RWPE2 (cell line): ENCODE results near the gene ADAM19.

ENCODE experiments used
- ATAC-seq: fragments of 200-7000 bp; cut with Tn5 transposase; 3 replicates; pipeline ENCODE4 v1.9.1; 2021; ENCODE audit warnings: low read depth
- DNase-seq: peaks from one replicate; pipeline ENCODE4 v3.0.0-alpha.2; 2020; ENCODE audit warnings: low spot score
- H3K27ac ChIP-seq: fragments of 450-650 bp; 2 replicates; pipeline ENCODE4 v1.5.1; 2017; ENCODE audit warnings: mild to moderate bottlenecking; ENCODE audit not compliant: poor library complexity, severe bottlenecking
- H3K27me3 ChIP-seq: fragments of 250-450 bp; sonication (Bioruptor Pico); 2 replicates; pipeline ENCODE4 v1.5.1; 2021; ENCODE audit warnings: mild to moderate bottlenecking, moderate library complexity; ENCODE audit not compliant: insufficient read depth, poor library complexity, severe bottlenecking
- H3K36me3 ChIP-seq: fragments of 250-450 bp; sonication (Bioruptor Pico); 2 replicates; pipeline ENCODE4 v1.5.1; 2020; ENCODE audit warnings: low read depth, mild to moderate bottlenecking, moderate library complexity
- H3K4me1 ChIP-seq: fragments of 250-450 bp; sonication (Bioruptor Pico); 2 replicates; pipeline ENCODE4 v1.5.1; 2021; ENCODE audit warnings: mild to moderate bottlenecking, moderate library complexity; ENCODE audit not compliant: insufficient read depth, poor library complexity, severe bottlenecking
- H3K4me3 ChIP-seq: fragments of 250-450 bp; sonication (Bioruptor Pico); 2 replicates; pipeline ENCODE4 v1.5.1; 2021; ENCODE audit warnings: mild to moderate bottlenecking, moderate library complexity; ENCODE audit not compliant: severe bottlenecking
- H3K9me3 ChIP-seq: fragments of 250-450 bp; sonication (Bioruptor Pico); 2 replicates; pipeline ENCODE4 v1.5.1; 2021; ENCODE audit warnings: mild to moderate bottlenecking, moderate library complexity; ENCODE audit not compliant: severe bottlenecking
- CTCF ChIP-seq: fragments of 450-650 bp; IDR thresholded peaks from one replicate; pipeline ENCODE4 v1.5.1; 2017; ENCODE audit warnings: mild to moderate bottlenecking, moderate library complexity; ENCODE audit not compliant: poor library complexity, severe bottlenecking

Gene ADAM19

GRCh38 chr5:157454273-157454672 is 121.3 kb downstream of the ADAM19 start:
- TF ChIP-seq CTCF = no peak
- no peak overlapping the region for H3K27ac ChIP-seq
- ATAC-seq (no peak), DNase-seq (no peak)
- H3K27me3 ChIP-seq = no peaks in the 10 kb centered on the region
- no peak overlapping the region for H3K4me3 ChIP-seq
- H3K36me3 ChIP-seq = no peaks in the 10 kb centered on the region
- H3K4me1 ChIP-seq = no peaks in the 10 kb centered on the region
- no peaks in the 10 kb centered on the region for H3K9me3 ChIP-seq

DNA sequence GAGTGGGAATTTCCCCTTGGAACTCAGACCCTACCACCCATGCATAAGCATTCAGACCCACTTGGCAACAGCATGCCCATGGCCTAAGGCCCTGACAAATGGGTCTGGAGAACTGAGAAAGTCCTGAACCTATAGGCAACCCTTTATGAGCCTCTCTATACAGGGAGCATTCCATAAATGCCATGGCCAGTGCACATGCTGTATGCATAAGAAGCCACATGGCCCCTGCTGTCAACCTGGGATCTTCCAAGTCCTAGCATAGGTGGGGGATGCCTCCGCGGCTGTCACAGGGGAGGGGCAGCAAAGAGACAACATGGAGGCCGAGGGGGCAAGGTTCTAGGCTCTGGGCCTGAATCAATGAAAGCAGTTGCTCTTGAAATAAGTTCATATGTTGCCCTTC is 123.8 kb downstream of the ADAM19 start:
- no peak for TF ChIP-seq CTCF
- no peak overlapping the region for H3K4me3 ChIP-seq

GRCh38 chr5:157450024-157450423 is 125.6 kb downstream of the ADAM19 start:
- no peak overlapping the region for H3K4me3 ChIP-seq
- H3K36me3 ChIP-seq = no peaks in the 10 kb centered on the region
- DNase-seq = no peak
- no peak for TF ChIP-seq CTCF
- no peak for ATAC-seq
- H3K27ac ChIP-seq = no peak overlapping the region
- no peaks in the 10 kb centered on the region for H3K4me1 ChIP-seq
- no peaks in the 10 kb centered on the region for H3K27me3 ChIP-seq
- no peaks in the 10 kb centered on the region for H3K9me3 ChIP-seq

More for the DNA sequence above, 123.8 kb downstream of the ADAM19 start:
- H3K36me3 ChIP-seq = no peaks in the 10 kb centered on the region
- H3K4me1 ChIP-seq = no peaks in the 10 kb centered on the region
- no peak overlapping the region for H3K27ac ChIP-seq
- no peaks in the 10 kb centered on the region for H3K27me3 ChIP-seq
- ATAC-seq (no peak), DNase-seq (no peak)
- H3K9me3 ChIP-seq = no peaks in the 10 kb centered on the region

- Histone ChIP-seq H3K4me3 (no peak overlapping the region), H3K27ac (no peak overlapping the region), H3K36me3 (no peaks in the 10 kb centered on the region), H3K27me3 (no peaks in the 10 kb centered on the region), H3K4me1 (no peaks in the 10 kb centered on the region), H3K9me3 (no peaks in the 10 kb centered on the region)
- TF ChIP-seq CTCF = no peak
- DNase-seq (no peak), ATAC-seq (no peak)
These were observed 126.4 kb downstream of the ADAM19 start for GRCh38 chr5:157449011-157449723.

GRCh38 chr5:157447201-157447637 is 128.4 kb downstream of the ADAM19 start:
- no peak overlapping the region for H3K27ac ChIP-seq
- H3K9me3 ChIP-seq = no peaks in the 10 kb centered on the region
- TF ChIP-seq CTCF = no peak
- DNase-seq (no peak), ATAC-seq (peak; percentile 11; the same call in 1 of the 3 replicates)
- H3K36me3 ChIP-seq = no peaks in the 10 kb centered on the region
- no peaks in the 10 kb centered on the region for H3K27me3 ChIP-seq
- H3K4me3 ChIP-seq = no peak overlapping the region
- H3K4me1 ChIP-seq = no peaks in the 10 kb centered on the region
